Epithelial cell of esophagus (primary cell): ENCODE results near the gene ITGA5.

Experiments used
- DNase-seq: peaks from one replicate; pipeline ENCODE4 v3.0.0; 2010; ENCODE audit warnings: low read depth
- H3K4me3 ChIP-seq: 2 replicates; pipeline ENCODE4 v1.5.1; 2011; ENCODE audit warnings: mild to moderate bottlenecking, low read length, control low read depth
- CTCF ChIP-seq: IDR thresholded peaks from 2 replicates; pipeline ENCODE4 v1.5.1; 2011; ENCODE audit warnings: low read depth, mild to moderate bottlenecking, low read length, control low read depth, inconsistent platforms; ENCODE audit not compliant: insufficient read depth; ENCODE audit errors: missing control alignments

The ITGA5 gene

GRCh38 chr12:54389134-54389508, 29.9 kb downstream of the ITGA5 start:
- no peak for DNase-seq
- TF ChIP-seq CTCF, result no peak
- peak overlapping the region; percentile 97 for H3K4me3 ChIP-seq

GRCh38 chr12:54388237-54389133, 30.6 kb downstream of the ITGA5 start:
- DNase-seq, result no peak
- TF ChIP-seq CTCF, result no peak
- H3K4me3 ChIP-seq, result peak overlapping the region; percentile 97

- TF ChIP-seq CTCF, result no peak
- H3K4me3 ChIP-seq, result peak overlapping the region; percentile 24
- DNase-seq, result no peak
These were observed 32.0 kb downstream of the ITGA5 start for GRCh38 chr12:54387114-54387467.

- no peak for TF ChIP-seq CTCF
- peak overlapping the region; percentile 13 for H3K4me3 ChIP-seq
- DNase-seq, result no peak
These were observed 32.5 kb downstream of the ITGA5 start for GRCh38 chr12:54386403-54387113.

GRCh38 chr12:54385251-54385914, 33.7 kb downstream of the ITGA5 start:
- DNase-seq, result no peak
- no peak for TF ChIP-seq CTCF
- H3K4me3 ChIP-seq, result no peak overlapping the region

- no peak within 1 kb of the TSS for H3K4me3 ChIP-seq
These were observed 34.5 kb downstream of the ITGA5 start, which contains the start of gene ZNF385A for GRCh38 chr12:54384591-54385041. Gene ZNF385A (minus strand): TSS chr12:54384733. CDS start chr12:54384514, 219 bp downstream.

More at GRCh38 chr12:54384591-54385041, 34.5 kb downstream of the ITGA5 start, which contains the start of gene ZNF385A:
- DNase-seq, result no peak
- TF ChIP-seq CTCF, result no peak
